Measurements from ENCODE around the gene PRKAR1B.

DNA sequence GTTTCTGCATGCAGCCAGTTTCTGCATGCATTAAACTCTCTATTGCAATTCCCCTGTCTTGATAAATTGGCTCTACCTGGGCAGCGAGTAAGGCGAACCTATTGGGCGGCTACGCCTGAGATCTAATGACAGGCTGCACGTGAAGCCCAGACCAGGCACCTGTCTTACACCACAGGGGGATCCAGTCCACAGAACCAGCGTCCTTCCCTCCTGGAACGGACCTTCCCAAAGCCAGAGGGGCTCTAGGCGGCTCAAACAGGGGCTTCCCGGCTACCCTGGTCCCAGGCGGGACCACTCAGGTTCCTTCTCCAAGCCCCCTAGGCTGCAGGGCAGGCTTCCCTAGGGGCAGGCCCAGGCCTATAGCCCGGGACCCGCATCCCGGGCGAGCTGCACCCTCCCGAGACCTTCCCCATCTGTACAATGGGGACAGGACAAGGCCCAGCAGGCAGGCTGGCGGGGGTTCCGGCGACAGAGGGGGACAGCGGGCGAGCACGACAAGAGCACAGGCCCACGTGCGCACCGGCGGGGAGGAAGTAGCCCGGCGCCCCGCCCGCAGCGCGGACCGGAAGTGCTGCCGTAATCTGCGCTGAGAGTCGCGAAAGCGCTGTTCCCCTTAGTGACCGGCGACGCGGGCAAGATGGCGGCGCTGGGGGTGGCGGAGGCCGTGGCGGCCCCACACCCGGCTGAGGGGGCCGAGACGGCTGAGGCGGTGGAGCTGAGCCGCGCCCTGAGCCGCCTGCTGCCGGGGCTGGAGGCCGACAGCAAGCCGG, 812 bp downstream of the PRKAR1B start, which contains the start of gene DNAAF5:
- TF ChIP-seq NFIC (IDR thresholded peaks at IDR 0.05) (no peak), CREB1 (IDR thresholded peaks at IDR 0.05; ENCODE audit: low read depth) (no peak), FOXM1 (IDR thresholded peaks at IDR 0.05; ENCODE audit: borderline replicate concordance, low read depth) (no peak), RAD21 (IDR thresholded peaks at IDR 0.05; ENCODE audit: low read depth) (no peak), YY1 (IDR thresholded peaks at IDR 0.05; ENCODE audit: low read depth) (peak; percentile 96), TCF12 (IDR thresholded peaks at IDR 0.05; ENCODE audit: low read depth) (peak; percentile 62), EP300 (IDR thresholded peaks at IDR 0.05; ENCODE audit: borderline replicate concordance) (no peak)
- TF ChIP-seq, protein P1, sequence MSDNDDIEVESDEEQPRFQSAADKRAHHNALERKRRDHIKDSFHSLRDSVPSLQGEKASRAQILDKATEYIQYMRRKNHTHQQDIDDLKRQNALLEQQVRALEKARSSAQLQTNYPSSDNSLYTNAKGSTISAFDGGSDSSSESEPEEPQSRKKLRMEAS (IDR thresholded peaks at IDR 0.05) = peak; percentile 99
- TF ChIP-seq, protein P2, sequence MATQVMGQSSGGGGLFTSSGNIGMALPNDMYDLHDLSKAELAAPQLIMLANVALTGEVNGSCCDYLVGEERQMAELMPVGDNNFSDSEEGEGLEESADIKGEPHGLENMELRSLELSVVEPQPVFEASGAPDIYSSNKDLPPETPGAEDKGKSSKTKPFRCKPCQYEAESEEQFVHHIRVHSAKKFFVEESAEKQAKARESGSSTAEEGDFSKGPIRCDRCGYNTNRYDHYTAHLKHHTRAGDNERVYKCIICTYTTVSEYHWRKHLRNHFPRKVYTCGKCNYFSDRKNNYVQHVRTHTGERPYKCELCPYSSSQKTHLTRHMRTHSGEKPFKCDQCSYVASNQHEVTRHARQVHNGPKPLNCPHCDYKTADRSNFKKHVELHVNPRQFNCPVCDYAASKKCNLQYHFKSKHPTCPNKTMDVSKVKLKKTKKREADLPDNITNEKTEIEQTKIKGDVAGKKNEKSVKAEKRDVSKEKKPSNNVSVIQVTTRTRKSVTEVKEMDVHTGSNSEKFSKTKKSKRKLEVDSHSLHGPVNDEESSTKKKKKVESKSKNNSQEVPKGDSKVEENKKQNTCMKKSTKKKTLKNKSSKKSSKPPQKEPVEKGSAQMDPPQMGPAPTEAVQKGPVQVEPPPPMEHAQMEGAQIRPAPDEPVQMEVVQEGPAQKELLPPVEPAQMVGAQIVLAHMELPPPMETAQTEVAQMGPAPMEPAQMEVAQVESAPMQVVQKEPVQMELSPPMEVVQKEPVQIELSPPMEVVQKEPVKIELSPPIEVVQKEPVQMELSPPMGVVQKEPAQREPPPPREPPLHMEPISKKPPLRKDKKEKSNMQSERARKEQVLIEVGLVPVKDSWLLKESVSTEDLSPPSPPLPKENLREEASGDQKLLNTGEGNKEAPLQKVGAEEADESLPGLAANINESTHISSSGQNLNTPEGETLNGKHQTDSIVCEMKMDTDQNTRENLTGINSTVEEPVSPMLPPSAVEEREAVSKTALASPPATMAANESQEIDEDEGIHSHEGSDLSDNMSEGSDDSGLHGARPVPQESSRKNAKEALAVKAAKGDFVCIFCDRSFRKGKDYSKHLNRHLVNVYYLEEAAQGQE (IDR thresholded peaks at IDR 0.05; ENCODE audit: low read depth) = no peak; the same call in 1 of the 2 replicates
